Gastroesophageal sphincter (tissue), 4 donors: Measurements from ENCODE around the gene IL18R1. TPM values are rescaled to one million over a fixed set of nuclear protein-coding genes. Genes with fewer than 3 reads are reported as not detected.

ENCODE experiments used
- ATAC-seq: fragments of 150-250 bp; one replicate; pipeline ENCODE4 v1.9.1; 2016; ENCODE audit warnings: mild to moderate bottlenecking, moderate library complexity
- H3K27ac ChIP-seq, 4 donors: fragments of 200-600 bp; sonication (generic) in 3 of 4; 1 replicate in 3 of 4; 2 replicates in 1 of 4; pipeline ENCODE4 v1.5.1; 2016 to 2019
- H3K27me3 ChIP-seq: fragments of 200-600 bp; sonication (generic); one replicate; pipeline ENCODE4 v1.5.1; 2019
- H3K36me3 ChIP-seq, 2 donors: fragments of 200-600 bp; sonication (generic); one replicate each; pipeline ENCODE4 v1.5.1; 2019; ENCODE audit warnings: control low read depth in 1 of 2
- H3K4me1 ChIP-seq, 3 donors: fragments of 200-600 bp; sonication (generic); 1 replicate in 2 of 3; 2 replicates in 1 of 3; pipeline ENCODE4 v1.5.1; 2016 to 2019; ENCODE audit warnings: control low read depth in 2 of 3
- H3K4me3 ChIP-seq, 2 donors: fragments of 200-600 bp; sonication (generic); one replicate each; pipeline ENCODE4 v1.5.1; 2019; ENCODE audit warnings: mild to moderate bottlenecking in 1 of 2, moderate library complexity in 1 of 2
- H3K9me3 ChIP-seq, 3 donors: fragments of 200-600 bp; sonication (generic); one replicate each; pipeline ENCODE4 v1.5.1; 2017 to 2019; ENCODE audit warnings: control low read depth in 2 of 3
- CTCF ChIP-seq, 4 experiments: fragments of 200-600 bp in 2 of 4; fragments of 450-650 bp in 2 of 4; sonication (generic) in 1 of 4; IDR thresholded peaks; one replicate each; pipeline ENCODE4 v1.5.1; 2017 to 2019; ENCODE audit warnings: antibody characterized with exemption in 4 of 4, mild to moderate bottlenecking in 2 of 4, moderate library complexity in 2 of 4
- EP300 ChIP-seq: sonication (generic); formaldehyde crosslinking; IDR thresholded peaks from one replicate; pipeline ENCODE4 v1.6.1; 2017; ENCODE audit warnings: antibody characterized with exemption, mild to moderate bottlenecking
- POLR2A ChIP-seq, 2 donors: fragments of 450-650 bp; IDR thresholded peaks; one replicate each; pipeline ENCODE4 v1.6.1; 2017; ENCODE audit warnings: antibody characterized with exemption in 2 of 2, mild to moderate bottlenecking in 2 of 2, moderate library complexity in 1 of 2
- POLR2AphosphoS5 ChIP-seq: sonication (generic); formaldehyde crosslinking; IDR thresholded peaks from one replicate; pipeline ENCODE4 v1.6.1; 2017; ENCODE audit warnings: antibody characterized with exemption
- WGBS, 2 donors: methylation state at CpG; one replicate each; pipeline ENCODE4 v1.1.5; 2018; ENCODE audit warnings: low coverage in 1 of 2; 5-methylcytosine and 5-hydroxymethylcytosine counted together
- total RNA-seq, 4 donors: library from RNA; depleted of rRNA; stranded (reverse); fragments of >200 nt; gene quantifications; one replicate each; pipeline ENCODE4 v1.1.0, GENCODE V29; 2016

Gene IL18R1
- total RNA-seq, 4 donors from 2014 or later = 2.1 to 14.9 (median 5.0) TPM

DNA sequence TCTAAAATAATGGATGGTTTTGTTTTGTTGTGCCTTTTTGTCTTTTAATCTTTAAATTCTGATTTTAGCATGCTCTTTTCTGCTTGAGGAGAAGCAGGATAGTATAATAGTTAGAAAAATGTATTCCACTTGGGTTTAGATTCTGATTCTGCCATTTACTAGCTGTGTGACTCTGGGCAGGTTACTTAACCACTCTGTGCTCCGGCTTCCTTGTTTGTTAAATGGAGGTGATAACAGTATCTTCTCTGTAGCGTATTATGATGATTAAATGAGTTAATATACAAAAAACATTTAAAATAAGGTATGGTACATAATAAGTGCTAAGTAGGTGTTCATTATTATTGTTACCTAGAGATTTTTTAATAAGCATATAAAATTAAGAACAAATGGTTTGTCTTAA lies 40.4 kb downstream of the IL18R1 start:
- ATAC-seq = no peak
- WGBS, 2 donors = 42 to 96% methylated on average over 2 of the region's 2 CpGs

DNA sequence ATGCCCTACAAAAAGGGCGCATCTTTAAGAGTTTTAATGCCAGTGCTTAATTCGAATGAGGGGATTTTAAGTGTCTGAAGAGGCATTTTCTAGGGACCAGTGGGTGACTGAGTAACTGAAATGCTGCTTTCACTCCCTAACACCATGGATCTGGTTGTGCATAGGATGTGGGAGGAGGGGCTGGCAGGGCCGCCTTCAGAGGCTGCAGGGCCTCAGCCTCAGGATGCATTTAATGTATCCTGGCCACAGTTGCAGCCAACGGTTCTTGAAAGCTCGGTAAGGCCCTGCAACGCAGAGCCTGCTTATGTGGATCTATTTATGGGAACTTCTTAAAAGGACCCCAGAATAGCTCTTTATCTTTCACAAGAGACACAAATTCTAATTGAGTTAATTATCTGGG lies 41.6 kb downstream of the IL18R1 start:
- no peaks in the 10 kb centered on the region for H3K27me3 ChIP-seq
- no peaks in the 10 kb centered on the region for H3K4me1 ChIP-seq
- no peaks in the 10 kb centered on the region for H3K9me3 ChIP-seq
- H3K27ac ChIP-seq = no peak overlapping the region
- TF ChIP-seq EP300 (no peak), CTCF (IDR thresholded peaks at IDR 0.05) (no peak), POLR2A (IDR thresholded peaks at IDR 0.05) (no peak), POLR2AphosphoS5 (no peak)
- no peak overlapping the region for H3K4me3 ChIP-seq
- no peak for ATAC-seq
- H3K36me3 ChIP-seq = no peaks in the 10 kb centered on the region
- 51 to 56% methylated on average over 3 to 6 of the region's 6 CpGs for WGBS, 2 donors

More for the DNA sequence above, 40.4 kb downstream of the IL18R1 start:
- Histone ChIP-seq H3K4me3 (no peak overlapping the region), H3K27me3 (no peaks in the 10 kb centered on the region), H3K9me3 (no peaks in the 10 kb centered on the region), H3K4me1 (no peaks in the 10 kb centered on the region), H3K36me3 (no peaks in the 10 kb centered on the region), H3K27ac (no peak overlapping the region)
- TF ChIP-seq POLR2A (IDR thresholded peaks at IDR 0.05) (no peak), POLR2AphosphoS5 (no peak), CTCF (IDR thresholded peaks at IDR 0.05) (no peak), EP300 (no peak)

DNA sequence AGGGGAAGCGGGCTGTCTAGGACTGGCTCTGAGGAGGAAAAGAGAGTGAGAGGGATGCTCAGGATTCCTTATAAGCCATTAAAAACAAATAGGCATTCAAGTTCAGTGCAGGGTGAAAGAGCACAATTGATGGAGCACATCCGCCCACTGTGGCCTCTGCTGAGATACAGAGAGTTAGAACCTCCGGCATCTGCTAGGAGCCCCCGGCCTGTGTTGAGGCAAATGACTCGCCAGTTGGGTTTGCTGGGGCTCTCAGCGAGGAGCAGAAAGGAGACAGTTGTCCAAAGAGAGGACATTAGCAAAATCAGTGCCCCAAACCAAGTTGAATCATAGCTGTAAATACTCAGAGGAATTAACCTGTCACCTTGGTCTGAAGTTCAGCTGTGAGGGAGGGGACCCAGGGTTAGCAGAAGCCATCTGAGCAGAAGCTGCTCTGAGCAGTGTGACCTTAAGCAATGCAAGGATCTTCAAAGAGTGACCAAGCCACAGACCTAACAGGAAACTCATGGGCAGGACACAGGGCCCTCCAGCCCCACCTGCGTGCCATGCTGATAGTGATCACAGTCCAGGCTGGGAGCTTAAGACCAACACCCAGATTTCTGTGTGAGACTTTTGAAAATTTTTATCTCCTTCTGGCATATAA lies 44.0 kb downstream of the IL18R1 start:
- H3K4me1 ChIP-seq = no peaks in the 10 kb centered on the region
- no peaks in the 10 kb centered on the region for H3K27me3 ChIP-seq
- no peaks in the 10 kb centered on the region for H3K36me3 ChIP-seq
- 60% methylated on average over 1 to 5 of the region's 7 CpGs for WGBS, 2 donors
- no peak overlapping the region for H3K4me3 ChIP-seq
- TF ChIP-seq POLR2A (IDR thresholded peaks at IDR 0.05) (no peak), CTCF (IDR thresholded peaks at IDR 0.05) (no peak), POLR2AphosphoS5 (no peak), EP300 (no peak)
- no peak for ATAC-seq
- no peak overlapping the region for H3K27ac ChIP-seq
- H3K9me3 ChIP-seq = no peaks in the 10 kb centered on the region

DNA sequence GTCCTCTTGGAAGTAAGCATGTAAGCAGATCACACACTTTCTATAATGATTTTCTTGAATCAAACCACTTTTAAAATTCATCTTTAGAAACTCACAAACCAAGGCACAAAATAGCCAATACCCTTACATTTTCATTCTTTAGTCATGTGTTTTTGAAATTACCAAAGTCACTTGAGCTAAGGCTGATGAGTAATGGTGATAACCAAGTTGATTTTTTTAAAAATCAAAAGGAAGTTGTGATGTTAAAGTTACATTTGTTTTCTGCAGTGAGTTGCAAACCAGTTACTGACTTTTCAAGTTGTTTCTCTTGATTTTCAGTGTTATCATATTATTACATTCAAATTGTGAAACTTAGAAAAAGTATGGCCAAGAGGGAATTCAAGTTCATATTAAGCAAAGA lies 45.9 kb downstream of the IL18R1 start:
- no peaks in the 10 kb centered on the region for H3K9me3 ChIP-seq
- ATAC-seq = no peak
- H3K4me3 ChIP-seq = no peak overlapping the region
- no peak overlapping the region for H3K27ac ChIP-seq
- no peaks in the 10 kb centered on the region for H3K36me3 ChIP-seq
- no peaks in the 10 kb centered on the region for H3K27me3 ChIP-seq
- H3K4me1 ChIP-seq = no peaks in the 10 kb centered on the region
- TF ChIP-seq EP300 (no peak), CTCF (IDR thresholded peaks at IDR 0.05) (no peak), POLR2AphosphoS5 (no peak), POLR2A (IDR thresholded peaks at IDR 0.05) (no peak)

DNA sequence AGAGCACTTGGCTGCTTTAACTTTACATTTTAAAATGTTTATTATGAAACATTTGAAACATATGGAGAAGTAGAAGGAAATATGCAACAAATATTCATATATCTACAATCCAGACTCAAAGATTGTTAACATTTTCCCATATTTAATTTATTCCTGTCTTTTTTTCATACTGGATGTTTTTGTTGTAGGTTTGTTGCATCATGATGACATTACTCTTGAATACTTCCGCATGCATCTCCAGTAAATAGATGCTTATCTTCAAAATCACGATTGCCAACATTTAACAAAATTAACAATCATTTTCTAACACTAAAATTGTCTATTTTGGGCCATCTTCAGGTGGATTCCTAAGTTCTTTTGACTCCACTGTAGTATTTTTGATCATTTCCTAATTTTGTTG lies 46.3 kb downstream of the IL18R1 start:
- Histone ChIP-seq H3K4me1 (no peaks in the 10 kb centered on the region), H3K36me3 (no peaks in the 10 kb centered on the region), H3K4me3 (no peak overlapping the region), H3K27me3 (no peaks in the 10 kb centered on the region), H3K27ac (no peak overlapping the region), H3K9me3 (no peaks in the 10 kb centered on the region)
- ATAC-seq = no peak
- WGBS, 2 donors = 76% methylated on average over 2 of the region's 2 CpGs
- TF ChIP-seq CTCF (IDR thresholded peaks at IDR 0.05) (no peak), EP300 (no peak), POLR2A (IDR thresholded peaks at IDR 0.05) (no peak), POLR2AphosphoS5 (no peak)
